DOHH2 (cell line): ENCODE measurements around the gene ARHGAP4.

ENCODE experiments used
- H3F3A ChIP-seq: fragments of 200-600 bp; sonication (generic), shearing (Covaris generic); 2 replicates; pipeline ENCODE4 v1.6.0; 2016; ENCODE audit warnings: antibody characterized with exemption, mild to moderate bottlenecking; ENCODE audit not compliant: control insufficient read depth, insufficient read depth
- H3K27ac ChIP-seq: fragments of 200-600 bp; sonication (generic); 2 replicates; pipeline ENCODE4 v1.5.1; 2014; ENCODE audit warnings: low read depth, mild to moderate bottlenecking, low read length, moderate library complexity
- H3K27me3 ChIP-seq: fragments of 200-600 bp; sonication (generic); 2 replicates; pipeline ENCODE4 v1.6.1; 2014; ENCODE audit warnings: mild to moderate bottlenecking, low read length, mixed read lengths; ENCODE audit not compliant: control insufficient read depth
- H3K36me3 ChIP-seq: fragments of 200-600 bp; sonication (generic); 2 replicates; pipeline ENCODE4 v1.6.1; 2014; ENCODE audit warnings: mild to moderate bottlenecking, low read length, moderate library complexity, mixed read lengths; ENCODE audit not compliant: control insufficient read depth
- H3K4me1 ChIP-seq: fragments of 200-600 bp; sonication (generic); 2 replicates; pipeline ENCODE4 v1.6.1; 2014; ENCODE audit warnings: mild to moderate bottlenecking, low read length, mixed read lengths; ENCODE audit not compliant: control insufficient read depth
- H3K4me2 ChIP-seq: fragments of 200-600 bp; sonication (generic); 2 replicates; pipeline ENCODE4 v1.6.0; 2014; ENCODE audit warnings: mild to moderate bottlenecking, low read length, moderate library complexity
- H3K4me3 ChIP-seq: fragments of 200-600 bp; sonication (generic); 2 replicates; pipeline ENCODE4 v1.5.1; 2014; ENCODE audit warnings: mild to moderate bottlenecking, low read length, mixed read lengths
- H3K79me2 ChIP-seq: fragments of 200-600 bp; sonication (generic); 2 replicates; pipeline ENCODE4 v1.6.1; 2014; ENCODE audit warnings: mild to moderate bottlenecking, low read length, mixed read lengths; ENCODE audit not compliant: control insufficient read depth
- H3K9me2 ChIP-seq: fragments of 200-600 bp; sonication (generic); replicated peaks from 2 replicates; pipeline ENCODE4 v1.6.1; 2014; ENCODE audit warnings: mild to moderate bottlenecking, low read length, mixed read lengths; ENCODE audit not compliant: control insufficient read depth
- H3K9me3 ChIP-seq: fragments of 200-600 bp; sonication (generic); 2 replicates; pipeline ENCODE4 v1.6.1; 2014; ENCODE audit warnings: antibody characterized with exemption, low read length, mixed read lengths; ENCODE audit not compliant: control insufficient read depth, insufficient read depth
- H4K20me1 ChIP-seq: fragments of 200-600 bp; sonication (generic); 2 replicates; pipeline ENCODE4 v1.6.0; 2014; ENCODE audit warnings: low read depth, mild to moderate bottlenecking, antibody characterized with exemption, low read length, moderate library complexity; ENCODE audit not compliant: control insufficient read depth, insufficient read depth
- CTCF ChIP-seq: fragments of 200-600 bp; sonication (generic); IDR thresholded peaks from one replicate; pipeline ENCODE4 v1.5.1; 2014; ENCODE audit warnings: antibody characterized with exemption, mild to moderate bottlenecking, low read depth, low read length; ENCODE audit not compliant: poor library complexity, severe bottlenecking
- EZH2phosphoT487 ChIP-seq: fragments of 200-600 bp; sonication (generic); IDR thresholded peaks from 2 replicates; pipeline ENCODE4 v1.6.1; 2017; ENCODE audit warnings: borderline replicate concordance, mild to moderate bottlenecking, antibody characterized with exemption, low read length, moderate library complexity, mixed read lengths

Gene ARHGAP4

GRCh38 chrX:153927672-153927921 is 1.5 kb upstream of the ARHGAP4 start:
- Histone ChIP-seq H3K4me2 (peak overlapping the region; percentile 98), H3K9me3 (no peaks in the 10 kb centered on the region), H3K27ac (peak overlapping the region; percentile 100), H3K4me1 (peaks cover 45% of the 10 kb centered on the region), H3K4me3 (peak overlapping the region; percentile 98), H3K27me3 (no peaks in the 10 kb centered on the region), H3K9me2 (no peaks in the 10 kb centered on the region), H4K20me1 (no peaks in the 10 kb centered on the region), H3F3A (peaks cover 9% of the 10 kb centered on the region; the same call in 1 of the 2 replicates), H3K36me3 (peaks cover 56% of the 10 kb centered on the region), H3K79me2 (peaks cover 36% of the 10 kb centered on the region)
- TF ChIP-seq CTCF: no peak
- TF ChIP-seq EZH2phosphoT487: no peak

GRCh38 chrX:153926858-153927671 is 1.0 kb upstream of the ARHGAP4 start:
- H3K9me3 ChIP-seq: no peaks in the 10 kb centered on the region
- no peaks in the 10 kb centered on the region for H4K20me1 ChIP-seq
- peak overlapping the region; percentile 98 for H3K4me2 ChIP-seq
- no peaks in the 10 kb centered on the region for H3K27me3 ChIP-seq
- peaks cover 45% of the 10 kb centered on the region for H3K4me1 ChIP-seq
- H3K9me2 ChIP-seq: no peaks in the 10 kb centered on the region
- H3K4me3 ChIP-seq: peak overlapping the region; percentile 98
- TF ChIP-seq CTCF: peak; percentile 12
- TF ChIP-seq EZH2phosphoT487: no peak
- H3F3A ChIP-seq: peaks cover 9% of the 10 kb centered on the region; the same call in 1 of the 2 replicates
- H3K27ac ChIP-seq: peak overlapping the region; percentile 100
- peaks cover 41% of the 10 kb centered on the region for H3K79me2 ChIP-seq
- H3K36me3 ChIP-seq: peaks cover 50% of the 10 kb centered on the region

- no peaks in the 10 kb centered on the region for H4K20me1 ChIP-seq
- peak overlapping the region; percentile 100 for H3K27ac ChIP-seq
- peaks cover 9% of the 10 kb centered on the region; the same call in 1 of the 2 replicates for H3F3A ChIP-seq
- peak overlapping the region; percentile 98 for H3K4me3 ChIP-seq
- TF ChIP-seq CTCF (no peak), EZH2phosphoT487 (no peak)
- H3K36me3 ChIP-seq: peaks cover 48% of the 10 kb centered on the region
- no peaks in the 10 kb centered on the region for H3K9me3 ChIP-seq
- no peaks in the 10 kb centered on the region for H3K9me2 ChIP-seq
- peaks cover 41% of the 10 kb centered on the region for H3K79me2 ChIP-seq
- no peaks in the 10 kb centered on the region for H3K27me3 ChIP-seq
- H3K4me2 ChIP-seq: peak overlapping the region; percentile 98
- peaks cover 45% of the 10 kb centered on the region for H3K4me1 ChIP-seq
Measured at GRCh38 chrX:153926552-153926857, 441 bp upstream of the ARHGAP4 start.
